AML-193 (cell line): ENCODE results near the gene PPP2R5C.
"Not testable (repeated sequence)": the region's sequence is repeated elsewhere in the genome, so short reads cannot be mapped to it uniquely, and the experiment has no call there.

Experiments
- DNase-seq, 2 experiments: peaks; one replicate each; lab custom pipeline; 2025; lab: John Stamatoyannopoulos, UW

The PPP2R5C gene

DNA sequence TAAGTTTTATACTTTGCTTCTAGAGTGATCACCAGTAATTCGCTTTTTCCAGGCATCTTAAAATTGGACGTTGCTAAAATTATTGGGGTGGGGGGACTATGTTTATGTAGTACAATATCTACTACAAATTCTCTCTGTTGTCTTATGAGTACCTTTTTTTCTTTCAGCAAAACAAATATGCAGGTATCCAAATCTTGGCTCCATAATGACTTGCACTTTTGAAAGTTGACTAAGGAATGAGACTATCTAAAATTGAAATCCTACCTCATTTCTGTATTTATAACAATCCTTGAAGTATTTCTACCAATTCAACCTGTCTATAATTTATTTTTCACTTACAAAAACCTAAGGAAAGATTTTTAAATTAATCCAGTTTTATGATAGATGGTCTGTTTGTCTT lies 205.2 kb downstream of the PPP2R5C start:
- no peak for DNase-seq

DNA sequence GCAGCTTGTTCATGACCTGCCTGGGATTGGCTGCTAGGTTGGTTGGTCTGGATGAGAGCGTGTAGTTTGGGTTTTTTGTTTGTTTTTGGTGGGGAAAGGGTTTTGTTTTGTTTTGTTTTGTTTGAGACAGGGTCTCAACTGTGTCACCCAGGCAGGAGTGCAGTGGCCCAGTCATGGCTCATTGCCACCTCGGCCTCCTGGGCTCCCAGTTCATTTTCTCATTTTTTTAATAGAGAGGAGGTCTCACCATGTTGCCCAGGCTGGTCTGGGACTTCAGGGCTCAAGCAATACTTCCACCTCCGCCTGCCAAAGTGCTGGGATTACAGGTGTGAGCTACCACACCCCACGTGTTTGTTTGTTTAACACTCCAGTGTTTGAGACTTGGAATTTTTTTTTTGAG lies 206.7 kb downstream of the PPP2R5C start:
- DNase-seq, result no peak

DNA sequence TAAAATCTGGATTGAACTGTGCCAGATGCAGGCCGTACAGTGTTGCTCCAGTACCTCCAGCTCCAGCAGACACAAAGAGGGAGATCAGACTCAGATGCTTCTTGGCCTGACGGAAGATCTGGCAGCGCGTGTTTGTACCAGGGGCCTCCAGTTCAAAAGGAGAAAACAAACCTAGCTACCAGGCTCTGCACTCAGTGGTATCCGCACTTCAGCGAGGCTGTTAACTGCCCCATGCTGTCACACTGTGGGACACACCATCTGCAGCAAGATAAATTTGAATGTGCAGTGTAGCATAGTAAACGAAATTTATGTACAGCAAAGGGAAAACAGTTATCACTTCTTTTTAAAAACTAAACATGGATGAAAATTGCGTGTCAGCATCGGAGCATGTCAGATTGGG lies 208.0 kb downstream of the PPP2R5C start:
- DNase-seq, result no peak

DNA sequence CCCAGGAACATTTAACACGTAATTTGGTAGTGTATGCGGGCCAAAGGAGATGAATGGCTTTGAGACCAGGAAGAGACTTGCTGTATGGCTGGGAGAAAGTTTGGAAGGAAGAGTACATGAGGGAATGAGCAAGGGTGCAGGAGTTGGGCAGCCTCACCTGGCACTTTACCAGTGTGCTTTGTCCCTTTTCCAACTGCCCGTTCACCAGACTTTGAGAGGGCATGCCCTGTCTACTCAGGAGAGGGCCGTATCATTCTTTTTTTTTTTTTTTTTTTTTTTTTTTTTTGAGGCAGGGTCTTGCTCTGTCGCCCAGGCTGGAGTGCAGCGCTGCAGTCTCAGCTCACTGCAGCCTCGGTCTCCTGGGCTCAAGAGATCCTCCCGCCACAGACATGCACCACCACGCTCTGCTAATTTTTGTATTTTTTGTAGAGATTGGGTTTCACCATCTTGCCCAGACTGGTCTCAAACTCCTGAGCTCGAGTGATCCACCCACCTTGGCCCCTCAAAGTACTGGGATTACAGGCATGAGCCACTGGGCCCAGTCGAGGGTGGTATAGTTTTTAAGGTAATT lies 209.4 kb downstream of the PPP2R5C start:
- DNase-seq, result no peak

DNA sequence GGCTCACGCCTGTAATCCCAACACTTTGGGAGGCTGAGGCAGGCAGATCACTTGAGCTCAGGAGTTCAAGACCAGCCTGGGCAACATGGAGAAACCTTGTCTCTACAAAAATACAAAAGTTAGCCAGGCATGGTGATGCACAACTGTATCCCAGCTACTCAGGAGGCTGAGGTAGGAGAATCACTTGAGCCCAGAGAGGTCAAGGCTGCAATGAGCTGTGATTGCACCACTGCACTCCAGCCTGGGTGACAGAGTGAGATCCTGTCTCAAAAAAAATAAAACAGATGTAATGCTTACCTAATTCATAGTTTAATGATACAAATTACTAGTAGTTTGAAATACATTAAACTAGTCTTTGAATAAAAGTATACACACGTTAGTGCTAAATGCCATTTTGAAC lies 209.9 kb downstream of the PPP2R5C start:
- DNase-seq, result not testable (repeated sequence)

DNA sequence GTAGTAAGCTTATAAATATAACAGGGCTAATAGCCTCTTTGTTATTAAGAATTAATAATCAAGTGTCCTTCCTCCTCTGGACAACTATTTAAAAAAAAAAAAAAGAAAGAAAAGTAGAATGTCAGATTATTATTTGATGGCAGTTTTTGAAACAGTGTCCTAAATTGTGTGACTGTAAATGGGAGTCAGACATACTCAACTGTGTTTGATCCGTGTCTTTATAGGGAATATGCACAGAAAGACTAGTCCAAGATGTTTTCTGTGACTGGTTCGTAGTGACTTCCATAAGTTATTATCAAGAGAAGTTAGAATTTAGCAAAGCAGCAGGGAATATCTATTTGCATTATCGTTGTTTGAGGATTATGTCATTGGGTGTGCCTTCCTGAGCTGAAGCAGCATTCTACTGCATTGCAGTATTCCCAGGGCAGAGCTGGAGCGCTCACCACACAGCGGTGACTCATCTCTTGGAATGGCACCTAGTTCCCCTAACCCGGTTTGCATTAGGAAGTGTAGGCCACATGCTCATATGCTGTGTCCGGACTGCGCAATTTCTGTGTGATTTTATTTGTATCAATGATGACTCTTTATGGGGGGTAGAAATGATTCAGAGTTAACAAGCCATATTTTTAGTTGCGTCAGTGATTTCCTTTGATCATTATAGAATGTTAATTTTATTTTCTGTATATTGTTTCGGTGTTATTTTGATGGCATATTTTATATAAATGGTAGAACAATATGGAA lies 210.8 kb downstream of the PPP2R5C start:
- DNase-seq, result peak; percentile 22 to 24

DNA sequence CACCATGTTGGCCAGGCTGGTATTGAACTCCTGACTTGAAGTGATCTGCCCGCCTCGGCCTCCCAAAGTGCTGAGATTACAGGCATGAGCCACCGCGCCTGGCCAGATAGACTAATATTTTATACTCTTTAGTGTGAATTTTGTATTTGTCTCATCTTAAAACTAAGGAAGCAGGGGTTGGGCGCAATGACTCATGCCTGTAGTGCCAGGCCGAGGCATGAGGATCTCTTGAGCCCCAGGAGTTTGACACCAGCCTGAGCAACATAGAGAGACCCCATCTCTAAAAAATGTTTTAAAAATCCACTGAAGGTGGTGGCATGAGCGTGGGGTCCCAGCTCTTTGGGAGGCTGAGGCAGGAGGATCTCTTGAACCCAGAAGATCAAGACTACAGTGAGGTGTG lies 211.8 kb downstream of the PPP2R5C start:
- DNase-seq, result no peak

DNA sequence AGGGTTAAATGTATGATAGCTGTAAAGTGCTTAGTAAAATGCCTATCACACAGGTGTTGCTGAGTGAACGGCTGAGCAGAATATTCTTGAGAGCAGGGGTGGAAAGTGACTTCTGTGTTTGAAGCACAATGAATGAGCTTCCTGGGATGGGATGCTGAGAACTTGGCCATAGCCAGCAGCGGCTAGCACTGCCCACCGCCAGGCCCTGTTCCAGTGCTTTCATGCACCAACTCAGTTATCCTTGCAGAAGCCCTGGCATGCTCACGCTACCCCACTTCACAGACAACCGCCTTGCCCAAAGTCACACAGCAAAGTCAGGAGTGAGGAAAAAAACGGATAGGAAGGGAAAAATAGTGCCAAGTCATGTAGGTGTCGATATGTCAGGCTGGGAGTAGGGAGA lies 213.7 kb downstream of the PPP2R5C start:
- no peak for DNase-seq
